HFF-Myc (cell line): Measurements from ENCODE around the gene DISC1.

ENCODE experiments used
- DNase-seq: peaks from one replicate; pipeline ENCODE4 v3.0.0-alpha.2; 2011; ENCODE audit warnings: low read depth; ENCODE audit errors: extremely low read depth
- H3K4me3 ChIP-seq: replicated peaks from 2 replicates; pipeline ENCODE4 v1.5.1; 2011; ENCODE audit warnings: low read depth, mild to moderate bottlenecking, control low read depth, low read length
- TF ChIP-seq, protein P1 (sequence below): IDR thresholded peaks from 2 replicates; pipeline ENCODE4 v1.5.1; 2012; ENCODE audit warnings: mild to moderate bottlenecking, low read depth, low read length, control low read depth; ENCODE audit errors: missing control alignments

DISC1 gene

DNA sequence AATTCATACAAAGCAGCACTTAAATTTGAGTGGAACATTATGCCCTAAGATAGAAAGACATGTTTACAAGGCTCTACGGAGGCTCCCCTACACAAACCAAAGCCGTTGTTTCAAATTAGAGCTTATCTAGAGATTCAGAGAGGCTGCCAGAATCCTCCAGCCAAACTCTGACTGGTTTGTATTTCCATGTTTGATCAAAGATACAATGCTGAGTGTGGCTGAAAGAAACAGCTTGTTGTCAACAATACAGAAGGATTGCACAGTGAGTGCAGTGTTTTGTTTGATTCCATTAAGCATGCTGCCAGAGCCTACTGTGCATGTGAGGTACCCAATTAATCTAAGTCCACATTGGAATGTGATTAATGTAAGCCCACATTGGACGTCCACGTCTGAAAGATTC is 402.7 kb downstream of the DISC1 start:
- no peak for DNase-seq
- TF ChIP-seq, protein P1, sequence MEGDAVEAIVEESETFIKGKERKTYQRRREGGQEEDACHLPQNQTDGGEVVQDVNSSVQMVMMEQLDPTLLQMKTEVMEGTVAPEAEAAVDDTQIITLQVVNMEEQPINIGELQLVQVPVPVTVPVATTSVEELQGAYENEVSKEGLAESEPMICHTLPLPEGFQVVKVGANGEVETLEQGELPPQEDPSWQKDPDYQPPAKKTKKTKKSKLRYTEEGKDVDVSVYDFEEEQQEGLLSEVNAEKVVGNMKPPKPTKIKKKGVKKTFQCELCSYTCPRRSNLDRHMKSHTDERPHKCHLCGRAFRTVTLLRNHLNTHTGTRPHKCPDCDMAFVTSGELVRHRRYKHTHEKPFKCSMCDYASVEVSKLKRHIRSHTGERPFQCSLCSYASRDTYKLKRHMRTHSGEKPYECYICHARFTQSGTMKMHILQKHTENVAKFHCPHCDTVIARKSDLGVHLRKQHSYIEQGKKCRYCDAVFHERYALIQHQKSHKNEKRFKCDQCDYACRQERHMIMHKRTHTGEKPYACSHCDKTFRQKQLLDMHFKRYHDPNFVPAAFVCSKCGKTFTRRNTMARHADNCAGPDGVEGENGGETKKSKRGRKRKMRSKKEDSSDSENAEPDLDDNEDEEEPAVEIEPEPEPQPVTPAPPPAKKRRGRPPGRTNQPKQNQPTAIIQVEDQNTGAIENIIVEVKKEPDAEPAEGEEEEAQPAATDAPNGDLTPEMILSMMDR: no peak
- H3K4me3 ChIP-seq: no peak overlapping the region

DNA sequence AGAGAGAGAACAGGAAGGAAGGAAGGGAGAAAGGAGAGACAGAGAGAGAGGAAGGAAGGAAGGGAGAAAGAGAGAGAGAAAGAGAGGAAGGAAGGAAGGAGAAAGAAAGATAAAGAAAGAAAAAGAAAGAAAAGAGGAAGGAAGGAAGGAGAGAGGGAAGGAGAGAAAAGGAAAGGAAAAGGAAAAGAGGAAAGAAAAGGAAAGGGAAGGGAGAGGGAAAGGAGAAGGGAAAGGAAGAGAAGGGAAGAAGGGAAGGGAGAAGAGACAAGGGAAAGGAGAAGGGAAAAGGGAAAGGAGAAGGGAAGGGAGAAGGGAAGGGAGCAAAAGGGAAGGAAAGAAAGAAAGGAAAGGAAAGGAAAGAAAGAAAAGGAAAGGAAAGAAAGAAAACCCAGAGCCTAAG is 404.6 kb downstream of the DISC1 start:
- DNase-seq: no peak
- TF ChIP-seq, protein P1: no peak
- H3K4me3 ChIP-seq: no peak overlapping the region

DNA sequence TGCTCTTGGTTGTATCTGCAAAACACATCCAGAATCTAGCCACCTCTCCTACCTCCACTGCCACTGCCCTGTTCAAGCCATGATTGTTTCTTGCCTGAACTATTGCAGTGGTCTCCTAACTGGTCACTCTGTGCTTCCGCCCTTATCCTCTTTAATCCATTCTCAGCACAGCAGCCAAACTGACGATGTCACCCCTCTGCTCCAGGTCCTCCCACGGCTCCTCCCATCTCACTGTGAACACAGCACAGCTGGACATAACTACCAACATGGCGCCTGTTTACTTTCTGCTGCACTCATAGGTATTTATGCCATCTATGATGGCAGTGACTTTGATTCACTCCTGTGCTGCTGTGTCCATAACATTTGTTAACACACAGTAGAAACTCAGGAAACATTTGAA is 406.7 kb downstream of the DISC1 start:
- no peak overlapping the region for H3K4me3 ChIP-seq
- DNase-seq: no peak
- TF ChIP-seq, protein P1: no peak

DNA sequence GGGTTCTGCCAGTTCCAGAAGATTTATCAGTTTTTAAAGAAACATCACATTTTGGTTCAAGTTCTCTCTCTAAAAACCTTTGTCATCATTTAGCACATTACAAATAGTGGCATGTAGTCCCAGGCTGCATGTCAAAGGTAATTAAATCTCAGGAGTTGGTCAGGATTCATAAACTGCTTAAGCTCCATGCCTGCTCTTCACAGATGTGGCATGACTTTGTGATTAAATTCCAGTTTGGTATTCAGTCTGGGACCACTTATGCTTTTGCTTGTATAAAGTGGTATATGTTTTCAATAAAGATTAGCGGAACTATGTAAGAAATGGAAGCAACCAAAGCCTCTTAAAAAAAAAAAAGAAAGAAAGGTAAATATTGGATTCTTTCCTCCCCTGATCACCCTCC is 408.0 kb downstream of the DISC1 start:
- DNase-seq: no peak
- TF ChIP-seq, protein P1: no peak
- no peak overlapping the region for H3K4me3 ChIP-seq

DNA sequence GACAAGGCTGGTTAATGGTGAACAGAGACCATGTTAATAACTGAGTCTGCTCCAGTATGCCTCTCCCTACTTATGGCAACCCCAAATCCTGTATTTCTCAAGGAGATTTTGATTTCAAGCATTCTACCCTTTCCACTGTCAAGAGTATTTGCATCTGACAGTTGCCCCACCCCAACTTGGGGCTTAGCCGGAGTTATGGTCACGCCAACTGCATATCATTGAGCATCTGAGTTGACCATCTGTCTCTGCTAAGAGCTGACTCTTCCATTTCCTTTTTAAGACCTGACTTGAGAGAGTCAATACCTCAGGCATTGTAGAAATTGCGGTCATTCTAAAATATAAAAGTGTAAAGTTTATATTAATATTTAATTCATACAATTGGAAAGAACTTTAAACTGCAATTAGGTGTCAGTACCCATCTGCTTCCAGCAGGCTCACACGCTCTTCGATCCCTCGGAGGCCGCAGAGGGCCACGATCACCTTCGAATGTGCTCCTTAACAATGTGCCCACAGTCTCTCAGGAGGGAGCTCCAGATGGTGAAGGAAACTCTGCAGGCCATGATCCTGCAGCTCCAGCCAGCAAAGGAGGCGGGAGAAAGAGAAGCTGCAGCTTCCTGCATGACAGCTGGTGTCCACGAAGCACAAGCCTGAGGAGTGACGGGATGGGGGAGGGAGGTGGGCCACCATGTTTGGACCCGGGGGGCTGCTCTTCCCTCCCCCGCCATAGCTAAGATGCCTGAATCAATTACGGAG is 409.8 kb downstream of the DISC1 start:
- DNase-seq: no peak
- TF ChIP-seq, protein P1: no peak
- H3K4me3 ChIP-seq: no peak overlapping the region

DNA sequence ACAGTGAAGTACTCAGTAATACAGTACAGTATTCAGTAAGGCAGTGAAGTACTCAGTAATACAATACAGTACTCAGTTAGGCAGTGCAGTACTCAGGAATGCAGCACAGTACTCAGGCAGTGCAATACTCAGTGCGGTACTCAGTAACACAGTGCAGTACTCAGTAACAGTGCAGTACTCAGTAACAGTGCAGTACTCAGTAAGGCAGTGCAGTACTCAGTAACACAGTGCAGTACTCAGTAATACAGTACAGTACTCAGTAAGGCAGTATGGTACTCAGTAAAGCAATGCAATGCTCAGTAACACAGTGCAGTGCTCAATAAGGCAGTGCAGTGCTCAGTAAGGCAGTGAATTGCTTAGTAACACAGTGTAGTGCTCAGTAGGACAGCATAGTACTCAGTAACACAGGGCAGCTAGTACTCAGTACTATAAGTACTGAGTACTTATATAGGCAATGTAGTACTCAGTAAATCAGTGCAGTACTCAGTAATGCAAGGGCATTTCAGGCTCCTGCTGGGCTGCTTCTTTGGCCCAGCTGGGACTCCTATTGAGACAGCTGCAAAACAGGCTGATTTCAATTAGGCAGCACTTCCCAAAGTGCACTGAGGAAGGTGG is 411.3 kb downstream of the DISC1 start:
- H3K4me3 ChIP-seq: no peak overlapping the region
- TF ChIP-seq, protein P1: no peak
- DNase-seq: no peak
